HL-60 (cell line): ENCODE measurements around the gene TMEM200A.

Experiments used
- CTCF ChIP-seq: IDR thresholded peaks from one replicate; pipeline ENCODE4 v1.5.1; 2011; ENCODE audit warnings: low read length, control low read depth, inconsistent platforms; ENCODE audit not compliant: insufficient read depth
- GABPA ChIP-seq: IDR thresholded peaks from 2 replicates; pipeline ENCODE4 v1.6.1; 2012; ENCODE audit warnings: low read depth
- POLR2AphosphoS5 ChIP-seq: IDR thresholded peaks from 2 replicates; pipeline ENCODE4 v1.6.1; 2012; ENCODE audit warnings: low read depth
- SPI1 ChIP-seq: IDR thresholded peaks from 2 replicates; pipeline ENCODE4 v1.6.1; 2012; ENCODE audit warnings: low read depth, mild to moderate bottlenecking, borderline replicate concordance
- TF ChIP-seq, protein P1 (sequence below): IDR thresholded peaks from 2 replicates; pipeline ENCODE4 v1.6.1; 2012; ENCODE audit warnings: low read depth; ENCODE audit not compliant: insufficient replicate concordance

GRCh38 chr6:130482645-130483390 lies 117.0 kb downstream of the TMEM200A start:
- TF ChIP-seq CTCF, result no peak
- no peak for TF ChIP-seq SPI1
- TF ChIP-seq, protein P1, sequence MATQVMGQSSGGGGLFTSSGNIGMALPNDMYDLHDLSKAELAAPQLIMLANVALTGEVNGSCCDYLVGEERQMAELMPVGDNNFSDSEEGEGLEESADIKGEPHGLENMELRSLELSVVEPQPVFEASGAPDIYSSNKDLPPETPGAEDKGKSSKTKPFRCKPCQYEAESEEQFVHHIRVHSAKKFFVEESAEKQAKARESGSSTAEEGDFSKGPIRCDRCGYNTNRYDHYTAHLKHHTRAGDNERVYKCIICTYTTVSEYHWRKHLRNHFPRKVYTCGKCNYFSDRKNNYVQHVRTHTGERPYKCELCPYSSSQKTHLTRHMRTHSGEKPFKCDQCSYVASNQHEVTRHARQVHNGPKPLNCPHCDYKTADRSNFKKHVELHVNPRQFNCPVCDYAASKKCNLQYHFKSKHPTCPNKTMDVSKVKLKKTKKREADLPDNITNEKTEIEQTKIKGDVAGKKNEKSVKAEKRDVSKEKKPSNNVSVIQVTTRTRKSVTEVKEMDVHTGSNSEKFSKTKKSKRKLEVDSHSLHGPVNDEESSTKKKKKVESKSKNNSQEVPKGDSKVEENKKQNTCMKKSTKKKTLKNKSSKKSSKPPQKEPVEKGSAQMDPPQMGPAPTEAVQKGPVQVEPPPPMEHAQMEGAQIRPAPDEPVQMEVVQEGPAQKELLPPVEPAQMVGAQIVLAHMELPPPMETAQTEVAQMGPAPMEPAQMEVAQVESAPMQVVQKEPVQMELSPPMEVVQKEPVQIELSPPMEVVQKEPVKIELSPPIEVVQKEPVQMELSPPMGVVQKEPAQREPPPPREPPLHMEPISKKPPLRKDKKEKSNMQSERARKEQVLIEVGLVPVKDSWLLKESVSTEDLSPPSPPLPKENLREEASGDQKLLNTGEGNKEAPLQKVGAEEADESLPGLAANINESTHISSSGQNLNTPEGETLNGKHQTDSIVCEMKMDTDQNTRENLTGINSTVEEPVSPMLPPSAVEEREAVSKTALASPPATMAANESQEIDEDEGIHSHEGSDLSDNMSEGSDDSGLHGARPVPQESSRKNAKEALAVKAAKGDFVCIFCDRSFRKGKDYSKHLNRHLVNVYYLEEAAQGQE, result no peak
- no peak for TF ChIP-seq POLR2AphosphoS5
- no peak for TF ChIP-seq GABPA
